Adipocyte (in vitro differentiated cells): ENCODE measurements around the gene CACNA1E.

Experiments used
- DNase-seq: peaks from one replicate; pipeline ENCODE4 v3.0.0-alpha.2; 2015; ENCODE audit warnings: low read depth
- H3K27me3 ChIP-seq: replicated peaks from 2 replicates; pipeline ENCODE4 v1.7.0; 2013; ENCODE audit warnings: mild to moderate bottlenecking, low read length, moderate library complexity; ENCODE audit not compliant: control insufficient read depth, insufficient read depth
- H3K36me3 ChIP-seq: 2 replicates; pipeline ENCODE4 v1.7.0; 2013; ENCODE audit warnings: low read length, mild to moderate bottlenecking, moderate library complexity; ENCODE audit not compliant: control insufficient read depth, insufficient read depth, severe bottlenecking
- H3K4me1 ChIP-seq: 2 replicates; pipeline ENCODE4 v1.7.0; 2013; ENCODE audit warnings: mild to moderate bottlenecking, low read length, moderate library complexity; ENCODE audit not compliant: control insufficient read depth, insufficient read depth
- H3K4me3 ChIP-seq: 2 replicates; pipeline ENCODE4 v1.7.0; 2013; ENCODE audit warnings: mild to moderate bottlenecking, low read length, moderate library complexity
- H3K9ac ChIP-seq: 2 replicates; pipeline ENCODE4 v1.7.0; 2013; ENCODE audit warnings: mild to moderate bottlenecking, low read length, moderate library complexity
- H3K9me3 ChIP-seq: 2 replicates; pipeline ENCODE4 v1.7.0; 2013; ENCODE audit warnings: mild to moderate bottlenecking, low read length, moderate library complexity; ENCODE audit not compliant: control insufficient read depth

The CACNA1E gene

DNA sequence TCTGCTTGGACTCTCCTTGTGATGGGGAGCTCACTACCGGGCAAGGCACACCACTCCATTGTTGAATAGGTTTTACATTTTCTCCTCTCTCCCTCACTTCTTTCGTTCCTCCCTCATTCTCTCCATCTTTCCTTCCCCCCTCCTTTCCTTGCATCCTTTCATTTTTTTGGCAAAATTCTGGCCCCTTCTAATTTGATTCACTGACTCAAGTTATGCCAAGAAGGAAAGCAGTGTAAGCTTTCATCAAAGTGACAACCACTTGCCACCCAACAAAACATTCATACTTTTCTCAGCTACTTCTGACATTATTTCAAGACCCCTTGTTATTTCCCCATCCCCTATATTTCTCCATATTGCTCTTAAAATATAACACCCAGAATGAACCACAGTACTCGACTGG is 68.4 kb downstream of the CACNA1E start:
- H3K9ac ChIP-seq: no peak overlapping the region
- DNase-seq: no peak
- no peak overlapping the region for H3K4me3 ChIP-seq
- H3K4me1 ChIP-seq: no peaks in the 10 kb centered on the region
- H3K36me3 ChIP-seq: no peaks in the 10 kb centered on the region
- no peaks in the 10 kb centered on the region for H3K9me3 ChIP-seq
- H3K27me3 ChIP-seq: peaks cover 38% of the 10 kb centered on the region

DNA sequence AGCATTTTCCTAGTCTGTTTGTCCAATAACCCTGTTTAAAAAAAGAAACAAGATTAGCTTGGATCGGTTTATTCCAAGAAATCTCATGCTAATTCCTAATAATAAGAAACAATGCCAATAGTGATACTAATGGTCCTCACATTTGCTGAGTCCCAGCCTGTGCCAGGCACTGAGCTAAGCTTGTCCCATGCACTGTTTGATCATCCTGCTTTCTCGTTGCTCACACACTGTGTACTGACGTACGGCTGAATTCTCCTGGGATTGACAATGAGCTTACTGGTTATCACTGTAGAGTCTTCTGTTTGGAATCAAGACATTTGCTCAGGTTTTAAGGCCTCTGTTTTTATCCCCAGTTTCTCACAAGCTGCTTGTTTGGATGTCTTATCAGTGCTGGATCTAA is 71.1 kb downstream of the CACNA1E start:
- Histone ChIP-seq H3K4me1 (no peaks in the 10 kb centered on the region), H3K4me3 (no peak overlapping the region), H3K27me3 (peaks cover 26% of the 10 kb centered on the region), H3K36me3 (no peaks in the 10 kb centered on the region), H3K9ac (no peak overlapping the region), H3K9me3 (no peaks in the 10 kb centered on the region)
- DNase-seq: no peak

- H3K36me3 ChIP-seq: no peaks in the 10 kb centered on the region
- no peaks in the 10 kb centered on the region for H3K9me3 ChIP-seq
- H3K27me3 ChIP-seq: peaks cover 15% of the 10 kb centered on the region
- no peaks in the 10 kb centered on the region for H3K4me1 ChIP-seq
- no peak overlapping the region for H3K4me3 ChIP-seq
- no peak for DNase-seq
- no peak overlapping the region for H3K9ac ChIP-seq
These were observed 73.3 kb downstream of the CACNA1E start for GRCh38 chr1:181556631-181557030.

DNA sequence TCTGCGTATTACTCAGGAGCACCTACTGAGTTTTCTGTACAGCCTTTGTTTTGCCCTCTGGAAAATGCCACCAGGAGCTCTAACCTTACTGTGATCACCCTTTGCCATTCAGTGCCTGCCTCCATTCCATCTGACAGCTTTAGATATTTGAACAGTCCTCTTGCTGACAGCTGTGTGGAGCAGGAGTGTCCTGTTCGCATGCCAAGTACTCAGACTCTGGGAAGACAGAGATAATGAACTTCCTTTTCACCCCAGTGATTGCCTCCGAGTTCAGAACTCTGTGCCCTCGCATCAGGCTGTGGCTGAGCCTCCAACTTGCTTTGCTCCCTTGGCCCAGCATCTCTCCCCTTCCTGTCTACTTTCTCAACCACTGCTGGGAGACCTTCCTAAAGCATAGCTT is 74.0 kb downstream of the CACNA1E start:
- Histone ChIP-seq H3K36me3 (no peaks in the 10 kb centered on the region), H3K9me3 (no peaks in the 10 kb centered on the region), H3K9ac (no peak overlapping the region), H3K4me1 (no peaks in the 10 kb centered on the region), H3K27me3 (peaks cover 15% of the 10 kb centered on the region), H3K4me3 (no peak overlapping the region)
- no peak for DNase-seq

- Histone ChIP-seq H3K4me1 (no peaks in the 10 kb centered on the region), H3K4me3 (no peak overlapping the region), H3K27me3 (peaks cover 15% of the 10 kb centered on the region), H3K9me3 (no peaks in the 10 kb centered on the region), H3K36me3 (no peaks in the 10 kb centered on the region), H3K9ac (no peak overlapping the region)
- DNase-seq: no peak
These were observed 75.1 kb downstream of the CACNA1E start for GRCh38 chr1:181558416-181558815.

DNA sequence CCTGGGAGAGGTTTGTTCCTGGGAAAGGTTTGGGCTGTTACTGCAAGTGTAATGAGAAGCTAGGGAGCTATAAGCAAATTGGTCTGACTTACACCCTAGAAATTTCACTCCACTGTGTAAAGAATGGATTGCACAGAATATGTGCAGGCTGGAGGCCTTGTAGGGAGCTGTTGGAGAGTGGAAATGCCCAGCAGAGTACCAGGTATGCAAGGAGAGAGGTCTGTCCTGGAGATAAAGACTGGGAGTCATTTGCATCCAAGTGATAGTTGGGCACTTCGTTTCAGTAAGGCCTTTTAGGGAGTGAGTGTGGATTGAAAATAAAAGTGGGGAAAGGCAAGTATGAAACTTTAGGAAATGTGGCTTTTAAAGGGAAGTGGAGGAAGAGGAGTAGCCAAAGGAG is 75.8 kb downstream of the CACNA1E start:
- no peak overlapping the region for H3K9ac ChIP-seq
- H3K36me3 ChIP-seq: no peaks in the 10 kb centered on the region
- no peak overlapping the region for H3K4me3 ChIP-seq
- no peak for DNase-seq
- peaks cover 15% of the 10 kb centered on the region for H3K27me3 ChIP-seq
- no peaks in the 10 kb centered on the region for H3K4me1 ChIP-seq
- H3K9me3 ChIP-seq: no peaks in the 10 kb centered on the region

- no peak for DNase-seq
- Histone ChIP-seq H3K27me3 (peaks cover 6% of the 10 kb centered on the region), H3K36me3 (no peaks in the 10 kb centered on the region), H3K9ac (no peak overlapping the region), H3K9me3 (peaks cover 11% of the 10 kb centered on the region), H3K4me3 (no peak overlapping the region), H3K4me1 (no peaks in the 10 kb centered on the region)
These were observed 79.1 kb downstream of the CACNA1E start for GRCh38 chr1:181562395-181562794.

DNA sequence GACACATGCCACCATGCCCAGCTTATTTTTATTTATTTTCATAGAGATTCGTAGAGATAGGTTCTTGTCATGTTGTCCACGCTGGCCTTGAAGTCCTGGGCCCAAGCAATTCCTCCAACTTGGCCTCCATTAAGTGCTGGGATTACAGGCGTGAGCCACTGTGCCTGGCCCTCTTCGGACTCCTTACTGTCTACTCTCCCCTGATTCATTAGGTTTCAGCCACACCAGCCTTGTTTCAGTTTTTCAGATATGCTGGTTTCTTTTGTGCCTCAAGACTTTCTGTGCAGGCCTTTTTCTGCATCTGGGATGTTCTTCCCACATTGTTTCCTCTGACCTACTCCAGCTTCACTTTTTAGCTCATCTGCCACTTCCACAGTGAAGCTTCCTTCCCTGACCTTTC is 85.4 kb downstream of the CACNA1E start:
- Histone ChIP-seq H3K9ac (no peak overlapping the region), H3K27me3 (peaks cover 5% of the 10 kb centered on the region), H3K9me3 (peaks cover 13% of the 10 kb centered on the region), H3K4me3 (no peak overlapping the region), H3K36me3 (no peaks in the 10 kb centered on the region), H3K4me1 (no peaks in the 10 kb centered on the region)
- no peak for DNase-seq

DNA sequence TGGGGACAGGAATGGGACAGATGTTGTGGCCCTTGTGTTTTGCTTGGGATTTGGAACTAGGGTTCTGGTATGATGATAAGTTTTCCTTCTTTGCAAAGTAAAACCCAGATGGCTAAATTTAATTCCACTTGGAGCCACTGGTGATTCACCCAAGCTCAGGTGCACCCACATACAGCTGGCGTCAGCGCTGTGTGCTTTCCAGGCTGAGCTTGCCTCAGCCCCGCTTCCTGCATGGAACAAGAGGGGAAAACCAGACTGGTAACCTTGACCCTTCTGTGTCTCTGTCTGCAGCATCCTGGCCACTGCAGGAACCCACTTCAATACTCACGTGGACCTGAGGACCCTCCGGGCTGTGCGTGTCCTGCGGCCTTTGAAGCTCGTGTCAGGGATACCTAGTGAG is 94.2 kb downstream of the CACNA1E start:
- Histone ChIP-seq H3K36me3 (no peaks in the 10 kb centered on the region), H3K9ac (no peak overlapping the region), H3K4me1 (peaks cover 14% of the 10 kb centered on the region), H3K4me3 (no peak overlapping the region), H3K27me3 (peaks cover 9% of the 10 kb centered on the region), H3K9me3 (no peaks in the 10 kb centered on the region)
- no peak for DNase-seq

GRCh38 chr1:181583598-181583997 is 100.3 kb downstream of the CACNA1E start:
- peaks cover 28% of the 10 kb centered on the region for H3K27me3 ChIP-seq
- H3K9ac ChIP-seq: no peak overlapping the region
- H3K4me1 ChIP-seq: peaks cover 7% of the 10 kb centered on the region
- H3K36me3 ChIP-seq: no peaks in the 10 kb centered on the region
- H3K4me3 ChIP-seq: no peak overlapping the region
- DNase-seq: no peak
- H3K9me3 ChIP-seq: no peaks in the 10 kb centered on the region

DNA sequence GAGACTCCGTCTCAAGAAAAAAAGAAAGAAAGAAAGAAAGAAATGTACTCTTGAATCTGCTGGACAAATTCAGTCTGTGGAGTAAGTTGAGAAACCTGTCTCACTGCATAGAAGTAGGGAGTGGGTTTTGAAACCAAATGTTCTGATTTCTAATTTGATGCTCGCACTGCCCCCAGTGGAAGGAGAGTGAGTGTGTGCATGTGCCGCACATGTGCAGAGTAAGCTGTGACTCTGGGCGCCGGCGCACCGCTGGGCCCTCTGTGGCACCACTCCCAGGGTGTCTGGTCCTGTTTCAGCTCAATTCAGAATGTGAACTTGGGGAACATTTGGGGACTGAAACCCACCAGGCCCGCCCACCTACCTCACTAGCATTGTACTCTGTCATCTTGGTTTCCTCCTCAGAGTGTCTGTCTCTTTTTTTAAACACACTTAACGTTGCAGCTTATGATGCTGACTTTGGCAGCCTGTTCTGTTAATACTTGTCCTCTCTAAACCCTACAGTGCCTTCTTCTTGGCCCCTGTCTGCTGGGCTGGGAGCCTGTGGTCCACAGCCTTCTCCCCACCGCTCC is 104.6 kb downstream of the CACNA1E start:
- Histone ChIP-seq H3K4me1 (no peaks in the 10 kb centered on the region), H3K9ac (no peak overlapping the region), H3K9me3 (no peaks in the 10 kb centered on the region), H3K4me3 (no peak overlapping the region), H3K27me3 (peaks cover 22% of the 10 kb centered on the region), H3K36me3 (no peaks in the 10 kb centered on the region)
- no peak for DNase-seq

DNA sequence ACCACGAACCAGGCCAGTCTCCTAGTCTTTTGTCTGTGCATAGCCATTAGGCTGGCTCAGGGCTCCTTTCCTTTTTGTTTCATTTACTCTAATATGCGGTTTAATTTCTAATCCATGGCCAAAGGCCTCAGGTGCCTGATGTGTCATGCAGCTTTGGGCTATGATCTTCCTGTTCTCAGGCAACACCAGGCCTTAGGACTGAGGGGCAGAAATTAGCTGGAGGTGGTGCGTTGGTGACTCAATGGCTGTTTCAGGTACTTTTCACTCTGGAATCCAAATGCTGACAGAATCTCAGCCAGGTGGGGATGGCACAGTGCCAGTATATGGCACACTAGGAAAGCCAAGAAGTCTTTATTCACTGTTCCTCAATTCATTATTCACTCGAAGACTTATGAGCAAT is 105.3 kb downstream of the CACNA1E start:
- DNase-seq: no peak
- Histone ChIP-seq H3K4me3 (no peak overlapping the region), H3K9ac (no peak overlapping the region), H3K27me3 (peaks cover 24% of the 10 kb centered on the region), H3K36me3 (no peaks in the 10 kb centered on the region), H3K4me1 (no peaks in the 10 kb centered on the region), H3K9me3 (no peaks in the 10 kb centered on the region)
